ENCODE results near the gene DENND1A.

The DENND1A gene

DNA sequence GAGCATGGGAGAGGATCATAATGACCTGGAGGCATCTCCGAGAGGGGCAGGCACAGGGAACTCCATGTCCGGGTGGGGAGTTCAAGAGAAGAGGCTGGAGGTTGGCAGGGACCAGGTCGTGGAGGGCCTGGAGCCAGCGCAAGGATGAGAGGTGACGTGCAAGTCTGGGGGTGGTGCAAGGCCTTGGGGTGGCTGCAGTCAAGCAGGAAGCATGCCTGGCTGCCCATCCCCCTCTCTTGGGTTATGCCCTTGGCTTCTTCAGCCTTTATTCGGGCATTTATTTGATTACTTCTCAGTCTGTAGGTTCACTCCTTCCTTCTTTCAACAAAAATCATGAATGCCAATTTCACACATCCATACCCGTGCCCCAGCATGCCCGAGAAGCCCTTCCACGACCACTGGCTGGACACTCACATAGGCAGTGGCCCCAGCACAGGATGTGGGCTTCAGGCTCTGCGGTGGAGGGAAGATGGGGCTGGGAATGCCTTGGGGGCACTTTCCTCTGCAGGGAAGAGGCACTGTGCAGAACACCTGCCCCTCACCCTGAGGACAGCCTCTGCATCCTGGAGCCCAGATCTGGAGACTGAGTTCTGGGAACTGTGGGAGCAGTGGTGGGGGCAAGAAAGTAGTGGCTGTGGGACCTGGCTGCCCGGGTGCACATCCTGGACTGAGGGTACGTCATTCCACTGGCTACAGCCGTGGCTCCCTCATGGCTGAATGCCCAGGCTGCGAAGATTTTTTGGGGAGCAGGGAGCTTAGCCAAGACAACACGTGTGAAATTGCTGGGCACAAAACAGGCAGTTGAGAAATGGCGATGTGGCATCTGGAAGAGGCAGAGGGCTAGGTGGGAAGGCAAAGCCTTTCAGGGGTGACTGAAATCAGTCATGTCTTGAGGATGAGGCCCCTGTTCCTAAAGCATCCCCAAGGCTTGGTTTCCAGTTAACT lies 535.4 kb downstream of the DENND1A start:
- DNase-seq (ENCODE audit: low read depth), result no peak

GRCh38 chr9:123392802-123393201 lies 537.1 kb downstream of the DENND1A start:
- DNase-seq (ENCODE audit: low read depth), result no peak

- DNase-seq (ENCODE audit: low read depth), result no peak
These were observed 538.0 kb downstream of the DENND1A start for GRCh38 chr9:123391946-123392345.

DNA sequence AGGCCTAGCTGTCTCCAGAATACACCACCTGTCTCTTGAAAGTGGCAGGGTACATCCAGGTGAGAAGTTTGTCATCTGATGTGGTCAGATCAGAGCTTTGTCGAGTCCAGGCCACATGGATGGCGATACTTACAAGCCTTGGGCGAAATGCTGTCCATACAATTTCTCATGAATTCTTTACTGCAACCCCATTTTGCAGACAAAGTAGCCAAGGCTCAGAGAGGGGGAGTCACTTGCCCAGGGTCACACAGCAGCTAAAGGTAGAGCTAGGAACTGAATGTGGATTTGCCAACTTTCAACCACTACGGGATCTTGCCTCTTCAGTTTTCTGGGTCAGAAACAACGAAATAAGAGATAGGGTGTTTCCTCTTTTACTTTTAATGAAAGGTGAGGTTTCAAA lies 538.7 kb downstream of the DENND1A start:
- DNase-seq (ENCODE audit: low read depth), result no peak

GRCh38 chr9:123390337-123391135 lies 539.4 kb downstream of the DENND1A start:
- no peak for DNase-seq (ENCODE audit: low read depth)

GRCh38 chr9:123389698-123390097 lies 540.2 kb downstream of the DENND1A start:
- DNase-seq (ENCODE audit: low read depth), result no peak

- DNase-seq (ENCODE audit: low read depth), result no peak
These were observed 540.9 kb downstream of the DENND1A start for GRCh38 chr9:123389070-123389469.

DNA sequence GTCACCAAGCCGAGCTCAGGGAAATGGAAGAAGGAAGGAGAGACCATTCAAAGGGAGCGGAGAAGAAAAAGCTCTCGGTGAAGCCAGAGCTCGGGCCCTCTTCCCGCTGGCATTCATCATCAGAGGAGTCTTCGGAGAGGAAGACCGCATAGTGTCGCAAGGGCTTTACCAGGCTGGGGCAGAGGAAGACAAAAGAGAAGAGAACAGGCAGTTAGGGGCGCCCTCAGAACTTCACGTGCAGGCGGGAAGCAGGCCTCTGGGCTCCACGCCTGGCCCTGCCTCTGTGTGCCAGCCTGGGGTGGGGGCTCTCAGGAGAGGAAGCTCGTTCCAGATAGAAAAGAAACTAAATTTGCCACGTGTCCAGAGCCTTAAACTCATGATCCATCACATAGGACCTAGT lies 542.2 kb downstream of the DENND1A start:
- DNase-seq (ENCODE audit: low read depth), result no peak

GRCh38 chr9:123383512-123384170 lies 546.3 kb downstream of the DENND1A start:
- no peak for DNase-seq (ENCODE audit: low read depth)

DNA sequence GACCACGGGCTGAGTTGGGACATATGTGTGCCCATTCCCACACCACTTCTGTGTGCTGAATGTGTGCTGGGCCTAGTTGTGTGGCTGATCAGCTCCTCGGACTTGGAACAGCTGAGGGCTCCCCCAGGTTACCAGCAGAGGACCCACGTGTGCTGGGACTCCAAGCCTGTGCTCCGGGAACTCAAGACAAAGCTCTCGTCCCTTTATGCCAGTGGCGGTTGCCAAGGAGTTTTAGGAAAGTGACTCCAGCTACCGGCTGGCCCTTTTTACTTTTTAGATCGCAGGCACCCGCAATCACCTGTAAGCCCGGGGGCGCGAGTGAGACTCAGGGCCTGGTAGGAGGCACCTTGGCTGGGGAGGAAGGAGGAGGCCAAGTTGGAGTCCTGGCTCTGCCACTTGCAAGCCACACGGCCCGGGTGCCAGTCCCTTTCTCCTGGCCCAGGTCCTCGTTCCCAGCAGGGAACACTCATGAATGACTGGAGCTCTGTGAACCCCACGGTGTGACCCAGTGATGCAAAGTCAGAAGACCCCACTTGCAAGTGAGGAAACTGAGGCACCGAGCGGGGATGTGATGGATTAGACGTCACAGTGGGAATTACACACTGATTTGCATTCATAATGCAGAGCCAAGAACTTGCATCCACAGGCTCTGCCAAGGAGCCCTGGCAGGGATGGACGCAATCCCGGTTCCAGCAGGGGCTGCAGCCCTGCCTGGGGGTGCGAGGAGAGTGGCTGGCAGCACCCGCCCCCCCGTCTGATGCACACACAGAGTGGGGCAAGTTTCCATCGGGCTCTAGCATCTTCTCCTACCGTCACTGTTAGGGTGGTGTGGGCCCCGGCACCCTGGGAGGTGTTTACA lies 547.0 kb downstream of the DENND1A start:
- DNase-seq (ENCODE audit: low read depth), result no peak

- DNase-seq (ENCODE audit: low read depth), result no peak
These were observed 548.8 kb downstream of the DENND1A start for GRCh38 chr9:123380852-123381705.

- no peak for DNase-seq (ENCODE audit: low read depth)
These were observed 550.8 kb downstream of the DENND1A start for GRCh38 chr9:123378956-123379660.

- no peak for DNase-seq (ENCODE audit: low read depth)
These were observed 551.9 kb downstream of the DENND1A start for GRCh38 chr9:123378025-123378424.

DNA sequence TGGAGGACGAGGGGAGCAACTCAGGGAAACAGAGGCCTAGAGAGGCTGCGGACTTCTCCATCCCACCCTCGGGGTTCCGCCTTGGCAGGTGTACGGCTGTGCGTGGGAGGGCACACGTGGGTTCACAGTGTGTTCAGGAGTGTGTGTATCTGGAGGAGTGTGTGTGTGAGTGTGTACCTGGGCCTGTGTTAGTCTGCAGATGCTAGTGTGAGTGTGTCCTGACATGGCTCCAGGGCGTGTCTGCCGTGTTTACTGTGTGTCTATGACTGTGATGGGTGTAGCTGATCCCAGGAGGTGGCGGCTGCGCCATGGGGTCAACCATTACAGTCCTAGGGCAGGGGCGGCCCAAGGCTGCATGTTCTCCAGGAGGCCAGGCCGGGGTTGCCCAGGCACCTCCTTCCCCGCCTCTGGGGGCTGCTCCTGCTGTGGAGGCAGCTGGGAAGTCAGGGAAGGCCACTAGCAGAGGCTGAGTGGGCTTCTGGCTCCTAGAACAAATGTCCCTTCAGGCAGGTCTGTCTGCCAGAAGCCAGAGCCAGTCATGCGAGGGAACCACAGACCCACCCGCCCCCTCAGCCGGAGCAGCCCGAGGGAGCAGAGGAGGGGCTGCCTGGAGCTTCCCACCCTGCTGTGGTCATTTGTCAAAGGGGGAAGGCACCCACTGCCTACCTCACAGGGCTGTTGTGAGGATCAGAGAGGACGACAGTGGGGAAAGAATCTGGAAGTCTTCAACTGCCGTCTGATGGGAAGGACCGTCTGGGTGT lies 552.5 kb downstream of the DENND1A start:
- DNase-seq (ENCODE audit: low read depth), result no peak

- DNase-seq (ENCODE audit: low read depth), result no peak
These were observed 553.5 kb downstream of the DENND1A start for GRCh38 chr9:123376218-123377071.

GRCh38 chr9:123375469-123376132 lies 554.3 kb downstream of the DENND1A start:
- DNase-seq (ENCODE audit: low read depth), result no peak

DNA sequence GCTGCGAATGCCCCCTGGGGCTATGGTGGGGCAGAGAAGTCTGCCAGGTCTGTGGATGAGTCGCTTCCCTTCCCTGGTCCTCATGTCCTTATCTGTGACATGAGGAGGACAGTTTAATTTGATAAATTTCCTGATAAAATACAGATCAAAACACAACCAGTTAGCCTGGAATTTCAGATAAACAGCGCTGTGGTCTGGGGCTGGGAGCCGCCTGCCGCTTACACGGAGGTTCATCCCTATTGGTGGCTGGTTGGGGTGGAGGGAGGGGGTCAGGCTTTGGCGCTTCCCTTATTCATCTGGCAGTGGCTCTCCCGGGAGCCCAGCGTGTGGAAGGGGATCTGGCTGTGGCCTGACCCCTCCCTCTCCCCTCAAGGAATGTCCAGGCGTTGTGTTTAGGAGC lies 556.0 kb downstream of the DENND1A start:
- DNase-seq (ENCODE audit: low read depth), result no peak

Data from activated gamma-delta T cell treated with anti-CD3 and anti-CD28 coated beads, Interleukin-2, amount 50 U/mL, for 16 hours (primary cell).